ENCODE data around the gene KCNIP4.
"Not testable (repeated sequence)": the region's sequence is repeated elsewhere in the genome, so short reads cannot be mapped to it uniquely, and the experiment has no call there.

Gene KCNIP4

GRCh38 chr4:20832826-20833225 lies 1115.7 kb downstream of the KCNIP4 start:
- DNase-seq, result no peak

DNA sequence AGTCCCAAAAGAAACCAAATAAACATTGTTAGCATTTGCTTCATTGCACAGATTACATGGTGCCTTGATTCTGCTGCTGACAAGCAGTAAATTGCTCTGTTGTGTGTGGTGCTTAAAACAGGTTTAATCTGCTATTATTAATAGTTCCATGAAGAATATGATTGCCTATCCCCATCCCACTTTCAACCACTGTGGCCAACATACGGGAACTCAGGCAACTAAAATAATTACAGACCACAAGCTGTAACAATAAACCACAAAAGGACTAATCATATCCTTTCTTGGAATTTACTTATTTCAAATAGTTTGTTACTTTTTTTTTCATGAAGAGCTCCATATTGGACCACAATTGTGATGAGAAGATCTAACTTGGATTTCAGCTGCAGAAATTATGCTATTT lies 1116.8 kb downstream of the KCNIP4 start:
- no peak for DNase-seq

DNA sequence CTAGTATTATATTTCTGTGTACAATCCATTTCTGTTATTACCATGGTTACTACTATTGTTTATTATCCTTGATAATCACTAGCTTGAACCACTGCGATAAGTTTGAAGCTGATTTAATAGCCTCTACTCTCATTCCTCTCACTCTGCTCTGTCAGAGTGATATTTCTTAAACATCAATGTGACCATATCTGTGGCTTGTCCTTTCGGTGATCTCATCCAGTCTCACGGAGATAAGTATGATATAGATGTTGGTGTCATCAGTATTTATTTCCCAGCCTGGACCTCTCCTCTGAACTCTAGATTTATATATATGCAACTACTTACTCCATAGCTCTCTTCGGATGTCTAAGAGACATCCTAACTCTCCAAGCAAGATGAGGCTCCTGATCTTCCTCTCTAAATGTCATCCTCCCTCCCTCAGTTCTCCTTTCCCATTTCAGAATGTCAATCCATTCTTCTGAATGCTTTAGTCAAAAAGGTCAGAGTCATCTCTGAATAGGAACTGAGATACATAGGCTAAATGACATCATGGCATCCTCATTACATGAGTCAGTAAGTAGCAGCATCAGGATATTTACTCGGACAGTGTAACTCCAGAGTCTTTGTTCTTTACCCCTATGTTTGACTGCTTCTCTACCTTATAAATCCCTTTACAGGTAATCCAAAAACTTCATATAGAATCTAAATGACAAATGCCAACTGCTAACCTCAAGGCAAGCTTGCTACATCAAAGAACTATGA lies 1118.8 kb downstream of the KCNIP4 start:
- no peak for DNase-seq

DNA sequence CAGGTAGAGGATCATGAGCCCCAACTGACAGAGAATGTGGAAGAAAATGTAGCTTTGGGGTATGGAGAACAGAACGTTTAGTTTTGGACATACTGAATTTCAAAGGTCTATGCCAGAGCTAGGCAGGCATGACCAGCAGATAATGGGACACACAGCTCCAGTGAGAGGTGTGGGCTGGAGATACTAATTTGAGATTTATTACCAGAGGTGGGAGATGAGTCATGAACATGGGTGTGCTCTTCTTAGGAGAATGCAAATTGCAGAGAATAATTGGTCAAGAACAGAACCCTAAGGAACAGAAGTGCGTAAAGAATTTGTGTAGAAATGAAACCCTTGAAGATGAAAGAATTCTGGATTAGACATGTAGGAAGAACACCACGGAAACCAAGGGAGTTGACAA lies 1123.1 kb downstream of the KCNIP4 start:
- DNase-seq, result no peak

- no peak for DNase-seq
Observed at GRCh38 chr4:20816287-20816686, 1132.3 kb downstream of the KCNIP4 start.

DNA sequence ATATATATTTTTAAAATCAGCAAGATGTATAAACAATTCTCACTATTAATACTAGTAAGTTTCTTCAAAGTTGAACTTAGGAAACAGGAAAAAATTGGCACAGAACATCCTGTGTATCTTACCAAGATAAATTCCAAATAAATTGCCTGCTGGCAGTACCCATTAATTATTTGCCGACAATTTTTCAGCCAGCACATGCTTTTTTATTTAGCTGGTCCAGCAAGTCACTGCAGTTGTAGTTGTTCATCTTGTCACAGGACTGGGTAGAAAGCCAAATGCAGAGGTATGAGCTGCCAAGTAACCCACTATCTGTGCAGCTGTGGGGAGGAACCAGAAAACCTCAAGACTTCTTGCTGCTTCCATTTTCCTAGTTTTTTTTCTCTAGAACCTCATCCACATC lies 1134.9 kb downstream of the KCNIP4 start:
- DNase-seq, result no peak

GRCh38 chr4:20809812-20810211 lies 1138.8 kb downstream of the KCNIP4 start:
- no peak for DNase-seq

GRCh38 chr4:20805716-20806115 lies 1142.9 kb downstream of the KCNIP4 start:
- DNase-seq, result no peak

- DNase-seq, result no peak
Observed at GRCh38 chr4:20787940-20788665, 1160.5 kb downstream of the KCNIP4 start.

GRCh38 chr4:20783134-20783533 lies 1165.4 kb downstream of the KCNIP4 start:
- not testable (repeated sequence) for DNase-seq

DNA sequence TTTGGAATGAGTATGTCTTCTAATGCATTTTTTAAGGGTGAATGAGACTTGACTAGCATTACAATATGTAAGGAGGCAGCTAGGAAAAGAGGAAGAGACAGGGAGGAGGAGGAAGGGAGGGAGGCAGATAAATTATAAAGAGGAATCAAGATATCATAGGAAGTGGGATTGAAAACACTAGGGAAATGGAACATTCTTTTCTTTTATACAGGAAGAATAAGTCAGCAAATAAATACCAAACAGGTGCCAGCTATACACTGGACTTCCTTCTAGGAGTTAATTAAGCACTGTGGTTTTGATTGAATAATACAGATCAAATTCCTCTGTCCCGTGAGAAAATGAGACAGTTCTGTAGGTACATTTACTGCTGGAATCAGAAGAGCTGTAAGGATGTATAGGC lies 1169.7 kb downstream of the KCNIP4 start:
- no peak for DNase-seq

- peak; percentile 23 to 31 for DNase-seq
Observed at GRCh38 chr4:20773144-20773997, 1175.2 kb downstream of the KCNIP4 start.

DNA sequence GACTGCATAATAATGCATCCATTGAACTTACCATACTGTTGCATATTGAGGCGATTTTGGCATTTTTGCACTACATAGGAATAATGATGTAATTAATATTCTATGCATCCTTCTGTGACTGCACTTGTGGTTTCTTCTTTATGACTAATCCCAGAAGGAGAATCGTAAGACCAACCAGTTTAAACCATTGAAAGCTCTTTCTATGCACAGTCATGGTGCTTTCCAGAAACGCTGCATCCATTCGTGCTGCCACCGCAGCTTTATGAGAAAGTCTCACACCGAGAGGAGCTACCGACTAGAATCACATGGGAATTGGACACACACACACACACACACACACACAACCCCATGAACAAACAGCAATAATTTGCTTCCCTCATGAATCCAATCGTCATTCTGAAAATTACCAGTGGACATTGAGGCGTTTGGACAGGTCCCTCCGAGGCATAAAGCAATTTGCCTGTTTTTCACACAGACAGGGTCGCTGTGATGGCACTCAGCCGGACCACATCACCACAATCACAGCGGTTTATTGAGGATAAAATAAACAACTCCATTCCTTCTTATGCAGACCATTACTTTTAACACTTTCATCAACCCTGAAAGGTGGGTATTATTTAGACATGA lies 1184.1 kb downstream of the KCNIP4 start:
- DNase-seq, result no peak

DNA sequence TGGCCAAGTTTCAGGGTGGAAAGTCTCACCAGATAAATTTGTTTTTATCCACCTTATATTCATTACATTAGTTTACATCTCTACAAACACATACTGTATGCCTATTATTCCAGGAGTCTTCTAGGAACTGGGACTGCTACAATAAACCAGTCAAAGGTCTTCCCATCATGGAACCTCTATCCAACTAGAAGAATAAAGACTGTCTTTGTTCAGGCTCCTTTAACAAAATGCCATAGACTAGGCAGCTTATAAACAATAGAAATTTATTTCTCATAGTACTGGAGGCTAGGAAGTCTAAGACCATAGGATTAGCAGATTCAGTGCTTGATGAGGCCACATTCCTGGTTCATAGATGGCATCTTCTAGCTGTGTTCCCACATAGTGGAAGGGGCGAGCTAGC lies 1186.7 kb downstream of the KCNIP4 start:
- DNase-seq, result no peak

GRCh38 chr4:20761382-20761781 lies 1187.2 kb downstream of the KCNIP4 start:
- no peak for DNase-seq

- no peak for DNase-seq
Observed at GRCh38 chr4:20760053-20760452, 1188.5 kb downstream of the KCNIP4 start.

GRCh38 chr4:20754036-20754435 lies 1194.5 kb downstream of the KCNIP4 start:
- DNase-seq, result no peak

DNA sequence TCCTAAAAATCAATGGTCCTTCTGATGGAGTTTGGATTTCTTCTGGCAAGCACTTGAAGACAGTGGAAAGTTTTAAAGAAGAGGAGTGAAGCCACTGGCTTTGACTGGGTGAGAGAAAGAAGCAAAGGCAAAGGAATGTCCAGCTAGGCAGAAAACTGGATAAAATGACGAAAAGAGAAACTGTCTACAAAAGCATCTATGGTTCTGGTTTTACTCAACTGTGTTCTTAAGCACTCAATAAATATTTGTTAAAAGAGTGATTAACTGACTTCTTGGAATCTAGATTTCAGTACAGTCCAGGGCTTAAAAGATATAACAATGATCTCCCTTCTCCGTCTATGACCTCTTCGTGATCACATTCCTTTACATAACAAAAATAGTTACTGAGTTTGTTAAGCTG lies 1195.9 kb downstream of the KCNIP4 start:
- no peak for DNase-seq

GRCh38 chr4:20746000-20746399 lies 1202.6 kb downstream of the KCNIP4 start:
- DNase-seq, result not testable (repeated sequence)

GRCh38 chr4:20735931-20736330 lies 1212.6 kb downstream of the KCNIP4 start:
- DNase-seq, result no peak

GRCh38 chr4:20724915-20725314 lies 1223.7 kb downstream of the KCNIP4 start:
- DNase-seq, result no peak

DNA sequence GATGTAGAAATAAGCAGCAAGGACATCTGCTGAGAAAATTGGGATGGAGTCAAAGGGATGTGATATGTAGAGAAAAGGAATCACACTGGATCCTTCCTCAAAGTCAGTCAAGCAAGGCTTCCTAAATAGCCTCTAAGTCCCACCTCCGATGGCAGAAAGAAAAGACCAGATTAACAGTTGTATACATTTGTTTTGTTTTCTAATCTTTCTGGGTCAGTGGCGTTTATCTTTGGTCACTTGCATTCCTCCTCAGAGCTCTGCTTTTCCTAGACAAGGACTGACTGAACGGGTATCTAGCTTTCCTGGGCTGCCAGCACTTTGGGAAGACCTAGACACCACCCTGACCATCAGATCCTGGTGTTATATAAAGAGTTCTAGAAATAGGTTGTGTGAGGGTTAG lies 1225.1 kb downstream of the KCNIP4 start:
- DNase-seq, result no peak

GRCh38 chr4:20723019-20723418 lies 1225.6 kb downstream of the KCNIP4 start:
- DNase-seq, result no peak
